ENCODE measurements around the gene HBQ1.
A peak's percentile ranks its signal among the peaks of the same experiment; 100 is the strongest.
"Not testable (repeated sequence)": the region's sequence is repeated elsewhere in the genome, so short reads cannot be mapped to it uniquely, and the experiment has no call there.

Gene HBQ1

GRCh38 chr16:180101-180675, at the start of gene HBQ1:
HBQ1 (plus strand) TSS chr16:180459; CDS start chr16:180487, 28 bp downstream.
- peak; percentile 82 for DNase-seq

DNA sequence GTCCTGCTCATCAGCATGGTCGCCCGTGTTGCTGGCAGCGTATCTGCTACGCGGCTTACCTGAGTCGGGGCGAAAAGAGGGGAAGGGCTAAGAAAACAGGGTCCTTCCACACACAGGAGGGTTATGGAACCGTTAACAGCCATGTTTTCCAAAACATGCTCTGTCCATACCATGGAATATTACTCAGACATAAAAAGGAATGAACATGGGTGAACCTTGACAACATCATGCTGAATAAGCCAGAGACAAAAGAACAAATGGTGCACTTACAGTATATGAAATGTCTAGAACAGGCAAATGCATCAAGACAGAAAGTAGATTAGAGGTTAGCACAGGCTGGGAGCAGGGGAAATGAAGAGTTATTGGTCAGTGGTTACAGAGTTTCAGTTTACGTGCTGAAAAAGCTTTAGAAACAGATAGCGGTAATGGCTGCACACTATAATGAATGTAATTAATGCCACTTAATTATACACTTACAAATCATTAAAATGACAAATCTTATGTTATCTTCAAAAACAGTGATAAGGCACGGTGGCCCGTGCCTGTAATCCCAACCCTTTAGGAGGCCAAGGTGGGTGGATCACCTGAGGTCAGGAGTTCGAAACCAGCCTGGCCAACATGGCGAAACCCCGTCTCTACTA, 49.6 kb upstream of the HBQ1 start:
- no peak for DNase-seq

- no peak for DNase-seq
Measured at GRCh38 chr16:132120-132519, 48.1 kb upstream of the HBQ1 start.

DNA sequence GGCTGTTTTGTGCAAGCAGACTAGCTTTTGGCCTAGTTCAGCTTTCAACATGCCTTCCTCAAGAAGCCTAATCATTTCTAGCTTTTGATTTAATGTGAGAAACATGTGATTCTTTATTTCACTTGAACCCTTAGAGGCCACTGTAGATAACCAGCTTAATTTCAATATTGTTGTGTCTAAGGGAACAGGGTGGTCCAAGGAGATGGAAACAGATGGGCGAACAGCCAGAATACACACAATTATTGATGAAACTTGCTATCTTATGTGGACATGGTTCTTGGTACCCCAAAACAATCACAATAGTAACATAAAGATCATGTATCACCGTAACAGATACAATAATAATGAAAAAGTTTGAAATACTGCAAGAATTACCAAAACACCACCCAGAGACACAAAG, 46.5 kb upstream of the HBQ1 start:
- no peak for DNase-seq

DNA sequence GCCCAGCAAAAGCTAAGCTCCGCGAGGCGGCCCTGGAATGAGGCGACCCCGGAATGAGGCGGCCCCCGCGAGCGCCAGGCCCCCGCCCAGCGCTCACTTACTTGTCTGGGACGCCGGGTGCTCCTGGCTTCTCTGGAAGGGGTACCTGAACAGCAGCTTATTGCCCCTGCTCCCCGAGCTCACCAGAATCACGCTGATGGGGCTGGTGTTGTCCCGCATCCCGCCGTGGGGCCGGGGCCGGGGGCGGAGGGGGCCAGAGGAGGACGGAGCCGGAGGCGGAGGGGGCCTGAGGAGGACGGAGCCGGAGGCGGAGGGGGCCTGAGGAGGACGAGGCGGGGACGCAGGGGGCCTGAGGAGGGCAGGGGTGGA, 42.2 kb upstream of the HBQ1 start:
- peak; percentile 83 for DNase-seq

DNA sequence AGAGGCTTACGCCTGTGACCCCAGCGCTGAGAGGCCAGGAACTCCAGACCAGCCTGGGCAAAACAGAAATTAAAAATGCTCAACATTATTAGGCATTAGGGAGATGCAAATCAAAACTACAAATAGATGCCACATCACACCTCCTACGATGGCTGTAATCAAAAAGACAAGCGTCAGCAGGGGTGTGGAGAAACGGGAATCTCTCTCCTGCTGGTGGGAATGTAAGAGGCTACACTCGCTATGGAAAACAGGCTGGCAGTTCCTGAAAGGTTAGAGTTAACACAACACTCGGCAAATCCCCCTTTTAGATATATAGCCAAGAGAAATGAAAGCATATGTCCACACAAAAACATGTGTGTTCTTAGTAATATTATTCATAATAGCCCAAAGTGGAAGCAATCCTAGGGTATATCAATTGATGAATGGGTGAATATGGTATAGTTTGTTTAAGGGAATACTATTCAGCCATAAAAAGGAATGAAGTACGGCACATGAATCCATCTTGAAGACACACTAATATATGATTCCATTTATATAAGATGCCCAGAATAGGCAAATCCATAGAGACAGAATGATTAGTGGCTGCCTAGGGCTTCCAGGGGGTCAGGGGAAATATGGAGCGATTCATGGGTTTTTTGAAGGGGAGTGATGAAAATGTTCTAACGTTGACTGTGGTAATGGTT, 39.9 kb upstream of the HBQ1 start:
- DNase-seq = no peak

DNA sequence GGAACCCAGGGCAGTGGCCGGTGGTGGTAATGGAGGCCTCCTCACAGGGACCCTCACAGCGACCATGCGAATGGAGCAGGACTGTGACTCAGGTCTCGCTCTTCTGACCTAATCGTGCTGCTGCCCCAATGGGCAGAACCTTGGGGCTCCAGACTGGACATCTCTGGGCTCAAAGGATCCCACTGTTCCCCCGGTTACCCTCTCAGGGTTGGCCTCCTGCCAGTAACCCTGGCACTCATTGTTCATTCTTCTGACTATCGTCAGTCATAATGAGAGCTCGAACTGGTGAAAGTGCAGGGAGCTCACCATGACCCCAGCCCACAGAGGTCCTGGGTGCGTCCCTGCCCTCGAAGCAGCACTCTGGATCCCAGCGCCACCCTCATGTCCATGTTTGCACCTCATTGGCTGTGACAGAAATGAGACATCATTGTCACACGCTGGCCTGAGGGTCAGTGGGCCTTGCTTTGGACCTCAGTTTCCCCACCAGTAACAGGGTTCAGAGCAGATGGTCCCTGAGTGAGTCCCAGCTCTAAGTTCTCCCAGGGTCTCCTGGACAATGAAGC, 37.8 kb upstream of the HBQ1 start:
- no peak for DNase-seq

DNA sequence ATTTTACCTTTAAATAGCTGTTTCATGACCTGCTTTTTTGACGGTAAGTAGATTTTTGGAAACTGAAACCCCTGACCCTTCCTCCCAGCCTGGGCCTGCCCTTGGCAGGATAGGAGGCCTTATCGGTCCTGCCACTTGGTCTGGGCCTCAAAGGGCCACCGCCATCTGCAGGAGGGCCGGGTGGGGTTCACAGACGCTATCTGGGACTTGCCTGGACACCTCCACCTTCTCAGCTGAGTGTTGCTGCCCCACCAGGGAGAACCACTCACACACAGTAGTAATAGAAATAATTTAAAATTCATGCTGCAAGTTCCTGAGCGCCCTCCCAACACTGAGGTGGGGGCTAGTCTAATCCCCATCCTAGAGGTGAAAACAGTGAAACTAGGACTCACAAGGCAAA, 37.2 kb upstream of the HBQ1 start:
- no peak for DNase-seq

DNA sequence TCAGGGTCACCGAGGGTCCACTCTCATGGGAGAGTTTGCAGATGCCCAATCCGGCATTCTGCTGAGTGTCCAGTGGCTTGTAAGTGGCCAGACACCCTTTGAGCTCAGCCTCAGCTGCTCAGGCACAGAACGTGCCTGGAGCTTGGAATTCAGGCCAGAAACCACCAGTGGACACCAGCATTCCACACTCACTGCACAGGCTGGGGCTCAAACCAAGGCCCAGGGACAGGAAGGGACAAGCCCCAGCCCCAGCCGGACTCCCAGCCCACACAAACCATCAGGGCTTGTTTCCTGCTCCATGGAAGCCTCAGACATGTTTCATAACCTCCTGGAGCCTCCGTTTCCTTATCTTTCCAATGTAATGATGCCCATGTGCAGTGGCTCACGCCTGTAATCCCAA, 36.8 kb upstream of the HBQ1 start:
- no peak for DNase-seq

DNA sequence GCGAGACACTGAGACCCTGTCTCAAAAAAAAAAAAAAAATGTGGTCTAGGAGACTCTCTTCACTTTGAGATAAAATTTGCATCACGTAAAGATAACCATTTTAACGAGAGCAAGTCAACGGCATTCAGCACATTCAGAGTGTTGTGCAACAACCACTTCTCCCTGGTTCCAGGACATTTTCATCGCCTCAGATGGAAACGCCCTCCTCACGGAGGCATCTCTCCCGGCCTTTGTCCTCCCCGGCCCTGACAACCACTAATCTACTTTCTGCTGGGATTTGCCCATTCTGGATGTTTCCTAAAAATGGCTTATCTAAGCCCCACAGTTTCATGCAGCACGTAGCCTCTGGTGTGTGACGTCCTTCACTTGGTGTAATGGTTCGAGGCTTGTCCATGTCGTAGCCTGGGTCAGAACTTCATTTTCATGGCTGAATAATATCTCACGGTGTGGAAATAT, 35.4 kb upstream of the HBQ1 start:
- DNase-seq = no peak

DNA sequence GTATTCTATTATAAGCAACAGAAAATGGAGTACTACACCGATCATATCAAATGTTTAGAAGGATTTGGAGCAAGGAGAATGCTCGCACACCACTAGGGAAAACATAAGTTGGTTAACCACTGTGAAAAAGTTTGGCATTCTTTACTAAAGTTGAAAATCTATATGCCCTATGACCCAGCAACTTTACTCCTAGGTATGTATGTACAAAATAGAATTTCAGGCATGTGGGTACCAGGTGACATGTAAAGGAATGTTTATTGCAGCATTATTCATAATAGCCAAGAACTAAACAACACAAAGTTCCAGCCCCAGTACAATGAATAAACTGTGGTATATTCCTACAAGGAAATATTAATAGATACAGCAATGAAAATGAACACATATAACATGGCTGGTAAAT, 33.6 kb upstream of the HBQ1 start:
- DNase-seq = no peak

DNA sequence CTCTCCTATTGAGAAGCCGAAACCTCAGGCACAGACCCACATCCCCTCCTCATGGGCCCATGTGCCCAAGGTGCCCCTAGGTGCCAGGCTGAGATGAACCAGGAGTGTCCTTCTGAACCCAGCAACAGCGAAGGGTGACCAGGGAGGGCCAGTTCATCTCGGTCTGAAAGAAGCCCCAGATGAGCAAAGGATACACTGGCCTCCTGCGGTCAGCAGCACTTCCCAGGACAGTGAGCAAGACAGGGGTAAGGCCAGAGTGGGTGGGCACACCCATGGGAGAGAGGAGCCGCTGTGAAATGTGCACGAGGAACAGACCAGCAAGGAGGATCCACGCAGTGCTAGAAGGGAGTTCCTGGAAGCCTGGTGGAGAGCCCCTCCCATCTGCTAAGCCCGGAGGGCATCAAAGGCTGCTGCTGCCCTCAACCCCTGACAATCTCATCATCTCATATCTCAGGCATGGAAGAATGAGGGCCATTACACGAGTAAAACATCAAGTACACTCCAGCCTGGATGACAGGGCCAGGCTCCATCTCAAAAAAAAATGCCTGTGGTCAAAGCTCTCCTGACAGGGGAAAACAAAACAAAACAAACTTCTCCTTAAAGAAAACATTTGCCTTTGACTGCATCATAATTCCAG, 31.1 kb upstream of the HBQ1 start:
- no peak for DNase-seq

DNA sequence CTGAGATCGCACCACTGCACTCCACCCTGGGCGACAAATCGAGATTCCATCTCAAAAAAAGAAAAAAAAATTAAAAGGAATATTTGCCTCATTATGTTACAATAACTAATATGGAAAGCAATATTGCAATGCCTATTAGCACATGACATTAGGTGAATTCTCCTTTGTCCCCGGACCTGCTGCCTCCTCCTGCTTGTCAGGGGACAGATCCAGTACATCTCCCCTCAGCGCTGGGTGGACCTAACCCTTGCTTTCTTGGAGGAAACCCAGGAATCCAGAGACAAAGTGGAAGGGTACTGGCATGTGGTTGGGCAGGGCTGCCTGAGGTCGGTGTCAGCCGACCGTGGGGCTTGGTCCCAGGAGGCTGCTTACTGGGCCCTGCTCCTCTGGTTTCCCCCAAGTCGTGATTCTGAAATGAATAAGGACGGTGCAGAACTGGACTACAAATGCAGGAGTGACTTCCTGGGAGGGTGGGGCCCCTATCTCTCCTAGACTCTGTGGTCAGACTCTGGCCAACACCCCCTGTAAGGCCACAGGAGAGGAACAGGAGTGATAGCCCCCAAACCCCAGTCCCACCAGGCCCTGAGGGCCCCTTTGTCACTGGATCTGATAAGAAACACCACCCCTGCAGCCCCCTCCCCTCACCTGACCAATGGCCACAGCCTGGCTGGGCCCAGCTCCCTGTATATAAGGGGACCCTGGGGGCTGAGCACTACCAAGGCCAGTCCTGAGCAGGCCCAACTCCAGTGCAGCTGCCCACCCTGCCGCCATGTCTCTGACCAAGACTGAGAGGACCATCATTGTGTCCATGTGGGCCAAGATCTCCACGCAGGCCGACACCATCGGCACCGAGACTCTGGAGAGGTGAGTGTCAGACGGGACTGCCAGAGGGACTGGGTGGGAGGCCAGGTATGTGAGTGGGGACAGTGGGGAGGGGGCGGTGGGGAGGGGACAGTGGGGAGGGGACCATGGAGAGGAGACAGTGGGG, 27.8 kb upstream of the HBQ1 start, which contains the start of gene HBZ:
Gene HBZ, plus strand, starts transcription at position 504 of the 988 bp plus-strand sequence. Its CDS starts 266 bp downstream, at position 770.
- no peak for DNase-seq

DNA sequence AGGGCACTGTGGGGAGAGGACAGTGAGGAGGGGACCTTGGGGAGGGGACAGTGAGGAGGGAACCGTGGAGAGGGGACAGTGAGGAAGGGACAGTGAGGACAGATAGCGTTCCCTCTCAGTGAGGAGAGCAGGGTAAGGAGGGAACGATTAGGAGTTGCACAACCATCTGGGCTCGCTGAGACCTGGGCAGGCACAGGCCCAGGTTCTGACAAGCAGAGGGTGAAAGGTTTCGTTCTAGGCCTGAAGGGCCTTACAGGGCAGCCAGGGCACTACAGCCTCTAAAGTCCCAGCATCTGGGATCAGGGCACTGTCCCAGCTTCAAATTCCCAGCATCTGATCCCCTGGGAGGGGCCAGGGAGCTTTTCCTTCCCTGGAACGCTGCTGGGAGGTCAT, 27.1 kb upstream of the HBQ1 start:
- DNase-seq = not testable (repeated sequence)

DNA sequence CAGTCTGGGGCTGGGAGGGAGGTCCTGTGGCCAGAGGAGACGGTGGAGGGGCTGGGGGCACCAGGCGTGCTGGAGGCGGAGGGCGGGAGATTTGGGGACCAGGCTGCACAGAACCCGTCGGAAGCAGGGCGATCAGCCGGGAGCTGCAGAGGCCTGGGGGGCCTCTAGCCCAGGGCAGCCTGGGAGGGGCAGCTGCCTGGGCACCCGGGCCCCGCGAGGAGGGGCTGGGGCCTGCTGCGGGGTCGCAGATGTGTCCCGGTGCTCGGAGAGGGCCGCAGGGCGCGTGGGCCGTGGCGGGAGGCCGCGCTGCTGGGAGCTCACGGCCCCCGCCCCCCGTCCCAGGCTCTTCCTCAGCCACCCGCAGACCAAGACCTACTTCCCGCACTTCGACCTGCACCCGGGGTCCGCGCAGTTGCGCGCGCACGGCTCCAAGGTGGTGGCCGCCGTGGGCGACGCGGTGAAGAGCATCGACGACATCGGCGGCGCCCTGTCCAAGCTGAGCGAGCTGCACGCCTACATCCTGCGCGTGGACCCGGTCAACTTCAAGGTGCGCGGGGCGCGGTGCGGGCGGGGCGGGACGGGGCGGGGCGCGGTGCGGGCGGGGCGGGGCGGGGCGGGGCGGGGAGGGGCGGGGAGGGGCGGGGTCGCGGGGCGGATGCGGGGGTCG, 26.6 kb upstream of the HBQ1 start:
- not testable (repeated sequence) for DNase-seq

DNA sequence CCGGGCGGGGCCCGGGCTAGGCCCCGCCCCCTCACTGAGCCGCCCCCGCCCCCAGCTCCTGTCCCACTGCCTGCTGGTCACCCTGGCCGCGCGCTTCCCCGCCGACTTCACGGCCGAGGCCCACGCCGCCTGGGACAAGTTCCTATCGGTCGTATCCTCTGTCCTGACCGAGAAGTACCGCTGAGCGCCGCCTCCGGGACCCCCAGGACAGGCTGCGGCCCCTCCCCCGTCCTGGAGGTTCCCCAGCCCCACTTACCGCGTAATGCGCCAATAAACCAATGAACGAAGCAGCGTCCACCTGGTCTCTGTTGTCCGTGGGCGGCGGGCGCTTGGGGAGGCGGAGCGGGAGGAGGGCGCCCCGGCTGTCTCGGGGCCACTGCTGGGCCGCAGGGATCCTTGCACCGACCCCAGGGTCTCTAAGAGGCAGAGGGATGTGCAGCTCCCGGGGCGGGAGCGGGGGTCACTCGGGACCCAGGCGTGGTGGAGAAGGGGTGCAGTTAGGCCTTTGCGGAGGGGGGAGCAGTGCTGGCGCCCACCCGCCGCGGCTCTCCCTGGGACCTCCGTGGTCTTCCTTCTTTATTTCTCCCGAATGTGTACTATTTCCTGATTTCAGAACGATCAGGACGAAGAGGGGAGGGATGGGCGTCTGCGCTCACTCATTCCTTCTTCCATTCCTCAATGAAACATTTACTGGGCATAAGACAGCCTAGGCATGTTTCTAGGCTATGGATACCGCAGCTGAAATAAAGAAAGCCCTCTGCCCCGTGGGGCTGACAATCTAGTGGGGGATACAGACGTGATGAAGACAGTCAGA, 25.8 kb upstream of the HBQ1 start:
- peak; percentile 65 for DNase-seq

DNA sequence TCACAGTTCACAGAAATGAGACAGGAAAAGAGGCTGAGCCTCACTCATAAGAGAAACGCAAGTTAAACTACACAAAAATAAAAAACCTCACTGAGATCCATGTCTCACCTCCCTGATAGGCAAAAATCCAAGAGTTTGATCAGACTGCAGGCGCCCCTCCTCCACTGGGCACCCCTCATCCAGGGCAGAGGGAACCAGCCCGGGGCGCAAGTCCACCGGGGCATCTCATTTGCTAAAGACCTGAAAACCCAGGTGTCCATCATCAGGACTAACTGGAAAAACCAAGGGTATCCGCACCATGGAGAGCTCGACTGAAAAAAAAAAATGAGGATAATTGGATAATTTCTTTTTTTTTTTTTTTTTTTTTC, 25.2 kb upstream of the HBQ1 start:
- no peak for DNase-seq

GRCh38 chr16:159136-159849, 21.0 kb upstream of the HBQ1 start:
- DNase-seq = no peak

DNA sequence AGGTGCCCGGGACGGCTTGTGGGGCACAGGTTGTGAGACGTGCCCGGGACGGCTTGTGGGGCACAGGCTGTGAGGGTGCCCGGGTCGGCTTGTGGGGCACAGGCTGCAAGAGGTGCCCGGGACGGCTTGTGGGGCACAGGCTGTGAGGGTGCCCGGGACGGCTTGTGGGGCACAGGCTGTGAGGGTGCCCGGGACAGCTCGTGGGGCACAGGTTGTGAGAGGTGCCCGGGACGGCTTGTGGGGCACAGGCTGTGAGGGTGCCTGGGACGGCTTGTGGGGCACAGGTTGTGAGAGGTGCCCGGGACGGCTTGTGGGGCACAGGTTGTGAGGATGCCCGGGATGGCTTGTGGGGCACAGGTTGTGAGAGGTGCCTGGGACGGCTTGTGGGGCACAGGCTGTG, 20.0 kb upstream of the HBQ1 start:
- DNase-seq = not testable (repeated sequence)

DNA sequence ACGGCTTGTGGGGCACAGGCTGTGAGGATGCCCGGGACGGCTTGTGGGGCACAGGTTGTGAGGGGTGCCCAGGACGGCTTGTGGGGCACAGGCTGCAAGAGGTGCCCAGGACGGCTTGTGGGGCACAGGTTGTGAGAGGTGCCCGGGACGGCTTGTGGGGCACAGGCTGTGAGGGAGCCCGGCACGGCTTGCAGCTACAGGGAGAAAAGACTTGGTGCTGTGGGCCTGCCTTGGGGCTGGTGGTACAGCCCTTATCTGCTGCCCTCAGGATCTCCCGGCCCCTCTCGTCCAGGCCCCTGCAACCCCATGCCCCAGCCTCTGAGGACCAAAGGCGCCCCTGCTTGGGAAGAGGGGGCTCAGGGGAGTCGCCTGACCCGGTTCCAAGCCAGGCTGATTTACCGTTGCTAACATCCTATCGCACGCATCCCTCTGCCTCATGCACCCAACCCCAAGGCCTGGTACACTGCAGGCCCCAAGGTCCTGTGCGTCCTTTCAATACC, 19.5 kb upstream of the HBQ1 start:
- no peak for DNase-seq

Measured in activated CD8-positive, alpha-beta memory T cell treated with anti-CD3 and anti-CD28 coated beads for 24 hours (primary cell).